Mesenchymal stem cell (in vitro differentiated cells and primary cell): Measurements from ENCODE around the gene COL6A3.

Experiments used
- DNase-seq: peaks from one replicate; pipeline ENCODE4 v3.0.0-alpha.2; 2013
- H2AFZ ChIP-seq: one replicate; pipeline ENCODE4 v1.6.1; 2013; ENCODE audit warnings: low read depth, mild to moderate bottlenecking, control low read depth, inconsistent platforms, low read length, moderate library complexity
- H2AK5ac ChIP-seq: 2 replicates; pipeline ENCODE4 v1.6.1; 2013; ENCODE audit warnings: low read length, moderate library complexity, mild to moderate bottlenecking, inconsistent platforms; ENCODE audit not compliant: severe bottlenecking
- H2BK120ac ChIP-seq: one replicate; pipeline ENCODE4 v1.6.1; 2013; ENCODE audit warnings: low read depth, mild to moderate bottlenecking, inconsistent platforms, low read length, moderate library complexity
- H2BK12ac ChIP-seq, 2 experiments: one replicate each; pipeline ENCODE4 v1.6.1; 2013; ENCODE audit warnings: inconsistent platforms in 2 of 2, low read length in 2 of 2, mild to moderate bottlenecking in 2 of 2, moderate library complexity in 2 of 2, control low read depth in 1 of 2
- H2BK15ac ChIP-seq: one replicate; pipeline ENCODE4 v1.6.1; 2013; ENCODE audit warnings: mild to moderate bottlenecking, low read depth, inconsistent platforms; ENCODE audit not compliant: poor library complexity, severe bottlenecking
- H2BK5ac ChIP-seq: 2 replicates; pipeline ENCODE4 v1.6.1; 2013; ENCODE audit warnings: low read depth, mild to moderate bottlenecking, low read length, control low read depth, inconsistent platforms; ENCODE audit not compliant: poor library complexity, severe bottlenecking
- H3K14ac ChIP-seq, 2 experiments: one replicate each; pipeline ENCODE4 v1.6.1; 2013; ENCODE audit warnings: inconsistent platforms in 2 of 2, low read length in 2 of 2, control low read depth in 1 of 2, mild to moderate bottlenecking in 1 of 2, moderate library complexity in 1 of 2
- H3K18ac ChIP-seq, 2 experiments: one replicate each; pipeline ENCODE4 v1.6.1; 2013; ENCODE audit warnings: inconsistent platforms in 2 of 2, low read length in 2 of 2, control low read depth in 1 of 2, low read depth in 1 of 2, mild to moderate bottlenecking in 1 of 2
- H3K23ac ChIP-seq, 2 experiments: one replicate each; pipeline ENCODE4 v1.6.1; 2013; ENCODE audit warnings: inconsistent platforms in 2 of 2, low read length in 2 of 2, mild to moderate bottlenecking in 2 of 2, moderate library complexity in 2 of 2, control low read depth in 1 of 2
- H3K27ac ChIP-seq: 2 replicates; pipeline ENCODE4 v1.5.1; 2013; ENCODE audit warnings: mild to moderate bottlenecking, moderate library complexity, low read length, control low read depth, inconsistent platforms; ENCODE audit not compliant: poor library complexity, severe bottlenecking
- H3K27me3 ChIP-seq, 2 experiments: 2 replicates each; pipeline versions ENCODE4 v1.6.1 to v1.7.0; 2013; ENCODE audit warnings: low read length in 2 of 2, mild to moderate bottlenecking in 2 of 2, moderate library complexity in 2 of 2, control low read depth in 1 of 2, inconsistent platforms in 1 of 2; ENCODE audit not compliant: control insufficient read depth in 1 of 2, insufficient read depth in 1 of 2
- H3K36me3 ChIP-seq, 2 experiments: 2 replicates each; pipeline versions ENCODE4 v1.6.1 to v1.7.0; 2013; ENCODE audit warnings: low read length in 2 of 2, control low read depth in 1 of 2, inconsistent platforms in 1 of 2, low read depth in 1 of 2, mild to moderate bottlenecking in 1 of 2; ENCODE audit not compliant: insufficient read depth in 2 of 2, control insufficient read depth in 1 of 2
- H3K4ac ChIP-seq, 2 experiments: one replicate each; pipeline ENCODE4 v1.6.1; 2013; ENCODE audit warnings: inconsistent platforms in 2 of 2, low read length in 2 of 2, mild to moderate bottlenecking in 2 of 2, moderate library complexity in 2 of 2, control low read depth in 1 of 2, low read depth in 1 of 2
- H3K4me1 ChIP-seq: 2 replicates; pipeline ENCODE4 v1.6.1; 2013; ENCODE audit warnings: low read depth, low read length, control low read depth; ENCODE audit not compliant: control insufficient read depth, insufficient read depth
- H3K4me2 ChIP-seq: 2 replicates; pipeline ENCODE4 v1.6.1; 2013; ENCODE audit warnings: low read length, mild to moderate bottlenecking, inconsistent platforms; ENCODE audit not compliant: poor library complexity, severe bottlenecking
- H3K4me3 ChIP-seq, 2 experiments: 2 replicates each; pipeline versions ENCODE4 v1.5.1 to v1.7.0; 2013; ENCODE audit warnings: low read length in 2 of 2, mild to moderate bottlenecking in 2 of 2, control low read depth in 1 of 2, low read depth in 1 of 2; ENCODE audit not compliant: insufficient read depth in 1 of 2
- H3K79me1 ChIP-seq: replicated peaks from 2 replicates; pipeline ENCODE4 v1.6.1; 2013; ENCODE audit warnings: mild to moderate bottlenecking, control low read depth, low read length, inconsistent platforms; ENCODE audit not compliant: poor library complexity, severe bottlenecking
- H3K9ac ChIP-seq: 2 replicates; pipeline ENCODE4 v1.7.0; 2013; ENCODE audit warnings: mild to moderate bottlenecking, low read length, moderate library complexity
- H3K9me3 ChIP-seq: 2 replicates; pipeline ENCODE4 v1.7.0; 2013; ENCODE audit warnings: mild to moderate bottlenecking, low read length; ENCODE audit not compliant: control insufficient read depth
- H4K8ac ChIP-seq: one replicate; pipeline ENCODE4 v1.6.1; 2013; ENCODE audit warnings: inconsistent platforms, mild to moderate bottlenecking, low read length, moderate library complexity
- H4K91ac ChIP-seq: one replicate; pipeline ENCODE4 v1.6.1; 2013; ENCODE audit warnings: mild to moderate bottlenecking, low read length, inconsistent platforms
- WGBS: methylation state at CpG from one replicate; pipeline ENCODE4 v1.1.7; 2013; ENCODE audit warnings: mixed read lengths; 5-methylcytosine and 5-hydroxymethylcytosine counted together

Gene COL6A3

GRCh38 chr2:237279012-237279768 lies 134.8 kb downstream of the COL6A3 start:
- H3K4me2 ChIP-seq: no peak overlapping the region
- DNase-seq: no peak
- peak overlapping the region; percentile 10 to 52 for H3K4ac ChIP-seq
- peaks cover 0 to 4% of the 10 kb centered on the region in 2 experiments for H3K36me3 ChIP-seq
- H4K8ac ChIP-seq: peak overlapping the region; percentile 35
- H2BK5ac ChIP-seq: no peak overlapping the region
- peak overlapping the region; percentile 65 to 76 for H2BK12ac ChIP-seq
- no peak overlapping the region for H2BK120ac ChIP-seq
- H3K4me1 ChIP-seq: peaks cover 14% of the 10 kb centered on the region
- WGBS: 88% methylated on average over 9 of the region's 9 CpGs
- peak overlapping the region; percentile 89 for H4K91ac ChIP-seq
- peak overlapping the region; percentile 11 to 67 for H3K18ac ChIP-seq
- no peak overlapping the region for H3K27ac ChIP-seq
- H3K9me3 ChIP-seq: peaks cover 10% of the 10 kb centered on the region
- no peak overlapping the region for H3K4me3 ChIP-seq
- peak overlapping the region; percentile 40 for H2AK5ac ChIP-seq
- no peaks in the 10 kb centered on the region for H3K27me3 ChIP-seq
- peak overlapping the region in 1 of 2 experiments; percentile 66 for H3K14ac ChIP-seq
- peak overlapping the region; percentile 87 for H3K9ac ChIP-seq
- peak overlapping the region; percentile 77 for H2BK15ac ChIP-seq
- H2AFZ ChIP-seq: no peak overlapping the region
- no peak overlapping the region for H3K23ac ChIP-seq
- H3K79me1 ChIP-seq: no peaks in the 10 kb centered on the region

- no peak overlapping the region for H3K4me2 ChIP-seq
- H3K4me3 ChIP-seq: peak overlapping the region in 1 of 2 experiments; percentile 72
- H2BK12ac ChIP-seq: no peak overlapping the region
- no peak overlapping the region for H4K8ac ChIP-seq
- H3K4ac ChIP-seq: peak overlapping the region in 1 of 2 experiments; percentile 24
- no peak overlapping the region for H3K18ac ChIP-seq
- no peak overlapping the region for H2AK5ac ChIP-seq
- H2BK15ac ChIP-seq: no peak overlapping the region
- 95% methylated on average over 5 of the region's 6 CpGs for WGBS
- H3K27me3 ChIP-seq: no peaks in the 10 kb centered on the region
- peaks cover 13% of the 10 kb centered on the region for H3K4me1 ChIP-seq
- peaks cover 10% of the 10 kb centered on the region for H3K9me3 ChIP-seq
- peak overlapping the region; percentile 87 for H3K9ac ChIP-seq
- peaks cover 0 to 4% of the 10 kb centered on the region in 2 experiments for H3K36me3 ChIP-seq
- no peak overlapping the region for H3K27ac ChIP-seq
- H3K23ac ChIP-seq: no peak overlapping the region
- no peak overlapping the region for H2AFZ ChIP-seq
- no peaks in the 10 kb centered on the region for H3K79me1 ChIP-seq
- no peak for DNase-seq
- H3K14ac ChIP-seq: no peak overlapping the region
- no peak overlapping the region for H2BK5ac ChIP-seq
- no peak overlapping the region for H4K91ac ChIP-seq
- no peak overlapping the region for H2BK120ac ChIP-seq
Measured at GRCh38 chr2:237278568-237278967, 135.4 kb downstream of the COL6A3 start.

- no peak overlapping the region for H3K23ac ChIP-seq
- H3K18ac ChIP-seq: no peak overlapping the region
- H3K79me1 ChIP-seq: no peaks in the 10 kb centered on the region
- H3K14ac ChIP-seq: no peak overlapping the region
- peak overlapping the region; percentile 10 for H4K91ac ChIP-seq
- H3K27me3 ChIP-seq: no peaks in the 10 kb centered on the region
- peaks cover 10% of the 10 kb centered on the region for H3K9me3 ChIP-seq
- H2BK120ac ChIP-seq: no peak overlapping the region
- no peak overlapping the region for H3K27ac ChIP-seq
- peak overlapping the region; percentile 32 for H4K8ac ChIP-seq
- no peak overlapping the region for H3K4me2 ChIP-seq
- H3K9ac ChIP-seq: peak overlapping the region; percentile 87
- 91% methylated on average over 4 of the region's 8 CpGs for WGBS
- H2BK5ac ChIP-seq: no peak overlapping the region
- H3K4ac ChIP-seq: no peak overlapping the region
- H2AK5ac ChIP-seq: no peak overlapping the region
- no peak for DNase-seq
- no peak overlapping the region for H2AFZ ChIP-seq
- H3K36me3 ChIP-seq: peaks cover 0 to 4% of the 10 kb centered on the region in 2 experiments
- H3K4me3 ChIP-seq: peak overlapping the region in 1 of 2 experiments; percentile 72
- H2BK15ac ChIP-seq: no peak overlapping the region
- H3K4me1 ChIP-seq: peaks cover 13% of the 10 kb centered on the region
- no peak overlapping the region for H2BK12ac ChIP-seq
Measured at GRCh38 chr2:237276716-237277490, 137.1 kb downstream of the COL6A3 start.
